PC-9 (cell line): ENCODE data around the gene PCARE. TPM values are rescaled to one million over a fixed set of nuclear protein-coding genes. Genes with fewer than 3 reads are reported as not detected.

Source experiments
- BruUV-seq: library from RNA; stranded (reverse); fragments of 400-500 nt; replicated peaks from 2 replicates; lab custom pipeline; 2021; lab: Mats Ljungman, UMichigan
- CTCF ChIA-PET: fragments of 300-600 bp; sonication (Branson Sonifier 250); formaldehyde crosslinking; loops from one replicate; lab custom pipeline; 2022; ENCODE audit warnings: antibody characterized with exemption; lab: Charles Lee
- POLR2A ChIA-PET: fragments of 300-600 bp; sonication (Branson Sonifier 250); formaldehyde crosslinking; loops from one replicate; lab custom pipeline; 2022; ENCODE audit warnings: antibody characterized with exemption; ENCODE audit not compliant: unreplicated experiment; lab: Charles Lee
- DNase-seq, 2 experiments: peaks; one replicate each; pipeline versions ENCODE4 v3.0.0 to v3.0.0-alpha.2; 2015 to 2022; ENCODE audit warnings: mixed read lengths in 1 of 2
- H2AFZ ChIP-seq: fragments of 200-600 bp; sonication (generic); 2 replicates; pipeline ENCODE4 v1.8.1; 2017; ENCODE audit warnings: antibody characterized with exemption
- H3F3A ChIP-seq: fragments of 200-600 bp; sonication (generic); 2 replicates; pipeline ENCODE4 v1.8.1; 2017; ENCODE audit warnings: antibody characterized with exemption, mild to moderate bottlenecking, low read depth; ENCODE audit not compliant: insufficient read depth
- H3K27ac ChIP-seq: fragments of 200-600 bp; sonication (generic); 2 replicates; pipeline ENCODE4 v1.6.1; 2016; ENCODE audit warnings: mixed run types
- H3K27me3 ChIP-seq: fragments of 200-600 bp; sonication (generic); 2 replicates; pipeline ENCODE4 v1.6.1; 2016; ENCODE audit warnings: low read depth, mixed run types; ENCODE audit not compliant: insufficient read depth
- H3K36me3 ChIP-seq: fragments of 200-600 bp; sonication (generic); 2 replicates; pipeline ENCODE4 v1.6.1; 2016; ENCODE audit warnings: low read depth, mixed run types
- H3K4me1 ChIP-seq: fragments of 200-600 bp; sonication (generic); replicated peaks from 2 replicates; pipeline ENCODE4 v1.6.1; 2016; ENCODE audit warnings: mixed run types; ENCODE audit not compliant: insufficient read depth
- H3K4me2 ChIP-seq: fragments of 200-600 bp; sonication (generic); 2 replicates; pipeline ENCODE4 v1.6.1; 2017; ENCODE audit warnings: mixed run types
- H3K4me3 ChIP-seq: fragments of 200-600 bp; sonication (generic); 2 replicates; pipeline ENCODE4 v1.6.1; 2016; ENCODE audit warnings: mixed run types
- H3K79me2 ChIP-seq: fragments of 200-600 bp; sonication (generic); 2 replicates; pipeline ENCODE4 v1.6.1; 2017; ENCODE audit warnings: low read depth, mixed run types
- H3K9me2 ChIP-seq: fragments of 200-600 bp; sonication (generic); 2 replicates; pipeline ENCODE4 v1.8.1; 2017; ENCODE audit warnings: mild to moderate bottlenecking; ENCODE audit not compliant: insufficient read depth
- H3K9me3 ChIP-seq: fragments of 200-600 bp; sonication (generic); 2 replicates; pipeline ENCODE4 v1.8.1; 2016; ENCODE audit warnings: low read depth; ENCODE audit not compliant: insufficient read depth
- H4K20me1 ChIP-seq: fragments of 200-600 bp; sonication (generic); 2 replicates; pipeline ENCODE4 v1.8.1; 2017; ENCODE audit not compliant: insufficient read depth
- EZH2 ChIP-seq: fragments of 200-600 bp; sonication (generic); IDR thresholded peaks from 2 replicates; pipeline ENCODE4 v1.8.0; 2017; ENCODE audit warnings: antibody characterized with exemption, low read depth
- intact Hi-C: fragments of 100-400 bp; cut with micrococcal nuclease; formaldehyde crosslinking; loops from one replicate; pipeline ENCODE4 v1.10.0; 2022; ENCODE audit not compliant: unreplicated experiment
- total RNA-seq: library from RNA; stranded (reverse); gene quantifications from 2 replicates; pipeline ENCODE4 v1.2.3, GENCODE V29; 2021
- TF ChIP-seq, protein P1 (sequence below): fragments of 200-600 bp; sonication (generic); conservative IDR thresholded peaks from 2 replicates; pipeline ENCODE4 v1.6.1; 2017; ENCODE audit warnings: mixed run types, antibody characterized with exemption, mild to moderate bottlenecking, moderate library complexity

Gene PCARE
- total RNA-seq, 1 experiment from 2014 or later: not detected

DNA sequence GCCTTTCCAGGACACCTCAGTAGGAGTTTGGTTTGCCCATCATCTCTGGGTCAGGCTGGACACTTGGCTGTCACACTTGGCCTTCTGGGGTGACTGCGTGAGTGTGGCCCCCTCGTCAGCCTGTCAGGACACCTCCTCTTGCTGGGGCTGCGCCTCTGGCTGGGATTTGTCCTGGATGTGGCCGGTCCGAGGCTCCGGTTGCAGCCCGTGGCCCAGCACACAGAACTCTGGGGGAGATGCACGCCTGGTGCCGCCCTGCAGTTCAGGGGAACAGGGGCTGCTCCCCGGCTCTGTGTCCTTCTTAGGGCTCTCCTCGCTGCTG lies 9.6 kb downstream of the PCARE start:
- no peak overlapping the region for H3K4me2 ChIP-seq
- ChIA-PET POLR2A (no interaction called here), CTCF (no interaction called here)
- no peak for TF ChIP-seq EZH2
- H2AFZ ChIP-seq: no peak overlapping the region
- H3K27me3 ChIP-seq: no peaks in the 10 kb centered on the region
- intact Hi-C loops: no loop called here
- no peaks in the 10 kb centered on the region for H3K36me3 ChIP-seq
- no TSS peak for BruUV-seq
- H3K27ac ChIP-seq: no peak overlapping the region
- no peaks in the 10 kb centered on the region for H3K79me2 ChIP-seq
- no peak overlapping the region for H3K4me3 ChIP-seq
- no peaks in the 10 kb centered on the region for H3K4me1 ChIP-seq
- no peaks in the 10 kb centered on the region for H3F3A ChIP-seq
- no peak for DNase-seq
- H3K9me3 ChIP-seq: 0 out of 2 replicates have a peak, but pooled peaks cover 4% of the 10 kb centered on the region
- H3K9me2 ChIP-seq: no peaks in the 10 kb centered on the region
- no peaks in the 10 kb centered on the region for H4K20me1 ChIP-seq

DNA sequence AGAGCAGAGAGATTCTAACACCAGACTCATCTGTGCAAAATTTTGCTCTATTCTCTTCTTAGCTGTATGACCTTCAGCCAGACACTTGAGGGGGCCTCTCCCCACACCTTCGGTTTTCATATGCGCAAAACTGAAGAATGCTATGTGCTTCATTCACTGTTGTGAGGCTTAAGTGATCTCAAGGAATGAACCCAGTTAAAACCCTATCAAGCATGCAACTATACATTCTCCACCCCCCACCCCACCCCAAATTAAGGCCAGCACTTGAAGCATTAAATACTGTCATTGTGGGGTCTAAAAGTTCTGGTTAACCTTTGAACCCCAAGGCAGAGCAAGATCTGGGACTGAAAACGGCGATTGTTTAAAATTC lies 10.0 kb downstream of the PCARE start:
- Histone ChIP-seq H3K9me3 (0 out of 2 replicates have a peak, but pooled peaks cover 4% of the 10 kb centered on the region), H3K36me3 (no peaks in the 10 kb centered on the region), H3K4me1 (no peaks in the 10 kb centered on the region), H3K4me2 (no peak overlapping the region), H3K27me3 (no peaks in the 10 kb centered on the region), H2AFZ (no peak overlapping the region), H4K20me1 (no peaks in the 10 kb centered on the region), H3K79me2 (no peaks in the 10 kb centered on the region), H3K27ac (no peak overlapping the region), H3K9me2 (no peaks in the 10 kb centered on the region), H3K4me3 (no peak overlapping the region), H3F3A (no peaks in the 10 kb centered on the region)
- intact Hi-C loops: no loop called here
- TF ChIP-seq, protein P1, sequence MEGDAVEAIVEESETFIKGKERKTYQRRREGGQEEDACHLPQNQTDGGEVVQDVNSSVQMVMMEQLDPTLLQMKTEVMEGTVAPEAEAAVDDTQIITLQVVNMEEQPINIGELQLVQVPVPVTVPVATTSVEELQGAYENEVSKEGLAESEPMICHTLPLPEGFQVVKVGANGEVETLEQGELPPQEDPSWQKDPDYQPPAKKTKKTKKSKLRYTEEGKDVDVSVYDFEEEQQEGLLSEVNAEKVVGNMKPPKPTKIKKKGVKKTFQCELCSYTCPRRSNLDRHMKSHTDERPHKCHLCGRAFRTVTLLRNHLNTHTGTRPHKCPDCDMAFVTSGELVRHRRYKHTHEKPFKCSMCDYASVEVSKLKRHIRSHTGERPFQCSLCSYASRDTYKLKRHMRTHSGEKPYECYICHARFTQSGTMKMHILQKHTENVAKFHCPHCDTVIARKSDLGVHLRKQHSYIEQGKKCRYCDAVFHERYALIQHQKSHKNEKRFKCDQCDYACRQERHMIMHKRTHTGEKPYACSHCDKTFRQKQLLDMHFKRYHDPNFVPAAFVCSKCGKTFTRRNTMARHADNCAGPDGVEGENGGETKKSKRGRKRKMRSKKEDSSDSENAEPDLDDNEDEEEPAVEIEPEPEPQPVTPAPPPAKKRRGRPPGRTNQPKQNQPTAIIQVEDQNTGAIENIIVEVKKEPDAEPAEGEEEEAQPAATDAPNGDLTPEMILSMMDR: no peak
- TF ChIP-seq EZH2: no peak
- CTCF ChIA-PET: no interaction called here
- DNase-seq: peak in 1 of 2 experiments; percentile 33
- BruUV-seq: no TSS peak
- POLR2A ChIA-PET: interaction anchor here (0.7 kb wide), 1 partner anchor 1437 kb away, joined by 3 read pairs; no protein-coding TSS in a partner anchor

DNA sequence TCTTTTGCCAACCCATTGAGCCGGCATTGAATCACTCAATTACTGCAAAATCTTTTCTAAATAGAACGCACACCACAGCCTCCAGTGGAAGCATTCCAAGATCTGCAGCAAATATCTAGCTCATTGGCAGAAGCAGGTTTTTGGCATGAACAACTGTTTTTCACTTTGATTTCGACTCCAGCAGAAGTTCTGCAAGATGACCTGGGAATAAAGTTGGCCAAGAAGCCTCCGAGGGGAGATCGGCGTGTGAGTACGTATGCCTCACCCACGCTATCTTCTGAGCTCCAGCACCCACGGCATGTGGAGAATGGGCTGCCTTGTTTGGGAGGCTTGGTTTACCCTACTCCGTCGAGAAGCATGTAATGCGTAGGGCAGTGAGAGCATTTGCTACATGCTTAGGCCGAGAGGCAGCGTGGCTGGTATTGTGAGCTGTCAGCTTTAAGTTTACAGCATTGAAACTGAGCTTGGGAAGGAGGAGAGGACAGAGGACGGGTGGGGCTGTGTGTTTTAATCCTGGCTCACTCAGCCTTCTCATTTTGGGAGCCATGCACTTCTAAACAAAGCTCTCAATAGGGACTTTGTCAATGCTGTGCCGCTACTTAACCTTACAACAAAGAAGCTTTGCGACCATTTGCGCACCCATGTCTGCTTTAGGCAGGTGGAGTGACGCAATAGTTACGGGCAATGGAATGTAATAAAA lies 10.5 kb downstream of the PCARE start:
- POLR2A ChIA-PET: interaction anchor here (0.7 kb wide), 1 partner anchor 1436 kb away, joined by 3 read pairs; no protein-coding TSS in a partner anchor
- BruUV-seq: no TSS peak
- intact Hi-C loops: no loop called here

More for the DNA sequence above, 10.5 kb downstream of the PCARE start:
- H3F3A ChIP-seq: no peaks in the 10 kb centered on the region
- H3K4me3 ChIP-seq: no peak overlapping the region
- no peaks in the 10 kb centered on the region for H4K20me1 ChIP-seq
- no peak overlapping the region for H3K27ac ChIP-seq
- H3K36me3 ChIP-seq: no peaks in the 10 kb centered on the region
- H3K27me3 ChIP-seq: no peaks in the 10 kb centered on the region
- no peak for DNase-seq
- H3K4me2 ChIP-seq: no peak overlapping the region
- H3K79me2 ChIP-seq: no peaks in the 10 kb centered on the region
- CTCF ChIA-PET: no interaction called here
- no peaks in the 10 kb centered on the region for H3K4me1 ChIP-seq
- no peak for TF ChIP-seq EZH2
- TF ChIP-seq, protein P1: no peak
- H2AFZ ChIP-seq: no peak overlapping the region
- H3K9me3 ChIP-seq: 0 out of 2 replicates have a peak, but pooled peaks cover 4% of the 10 kb centered on the region
- no peaks in the 10 kb centered on the region for H3K9me2 ChIP-seq
